GM12892 (cell line): ENCODE data around the gene SUN1.

Experiments used
- POLR2A ChIP-seq: IDR thresholded peaks from 2 replicates; pipeline ENCODE4 v1.6.1; 2011; ENCODE audit warnings: low read depth, low read length, control low read depth
- POLR2AphosphoS5 ChIP-seq: IDR thresholded peaks from 2 replicates; pipeline ENCODE4 v1.6.1; 2011; ENCODE audit warnings: low read depth, low read length, control low read depth

DNA sequence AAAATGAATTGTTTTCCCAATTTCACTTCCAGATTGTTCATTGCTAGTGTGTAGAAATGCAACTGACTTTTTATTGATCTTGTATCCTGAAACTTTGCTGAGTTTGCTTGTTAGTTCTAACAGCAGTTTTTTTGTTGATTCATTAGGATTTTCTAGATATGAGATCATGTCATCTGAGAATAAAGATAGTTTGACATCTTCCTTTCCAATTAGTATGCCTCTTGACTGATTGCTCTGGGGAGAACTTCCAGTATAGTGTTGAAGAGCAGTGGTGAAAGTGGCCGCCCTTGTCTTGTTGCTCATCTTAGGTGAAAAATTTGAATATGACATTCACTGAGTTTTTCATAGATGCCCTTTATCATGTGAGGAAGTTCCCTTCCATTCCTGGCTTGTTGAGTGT is 11.9 kb upstream of the SUN1 start:
- no peak for TF ChIP-seq POLR2AphosphoS5
- no peak for TF ChIP-seq POLR2A
